Tibial nerve (tissue), 4 donors: ENCODE results near the gene RBMY1D. TPM values are rescaled to one million over a fixed set of nuclear protein-coding genes. Genes with fewer than 3 reads are reported as not detected.

ENCODE experiments used
- DNase-seq, 2 donors: peaks; one replicate each; pipeline ENCODE4 v3.0.0-alpha.2; 2019; ENCODE audit warnings: low spot score in 2 of 2
- H3K27ac ChIP-seq, 4 donors: fragments of 200-600 bp; sonication (generic) in 3 of 4; one replicate each; pipeline ENCODE4 v1.5.1; 2017 to 2019; ENCODE audit warnings: mild to moderate bottlenecking in 1 of 4
- H3K27me3 ChIP-seq, 2 donors: fragments of 200-600 bp; sonication (generic) in 1 of 2; one replicate each; pipeline versions ENCODE4 v1.5.1 to v1.6.0; 2017 to 2019
- H3K36me3 ChIP-seq, 3 donors: fragments of 200-600 bp; sonication (generic); one replicate each; pipeline ENCODE4 v1.5.1; 2018 to 2019
- H3K4me1 ChIP-seq, 4 donors: fragments of 200-600 bp; sonication (generic) in 3 of 4; one replicate each; pipeline ENCODE4 v1.5.1; 2017 to 2019
- H3K4me3 ChIP-seq, 4 donors: fragments of 200-600 bp; sonication (generic) in 3 of 4; one replicate each; pipeline ENCODE4 v1.5.1; 2017 to 2019; ENCODE audit warnings: mild to moderate bottlenecking in 1 of 4, moderate library complexity in 1 of 4
- H3K9me3 ChIP-seq, 4 donors: fragments of 200-600 bp; sonication (generic) in 3 of 4; one replicate each; pipeline ENCODE4 v1.5.1; 2017 to 2019
- EP300 ChIP-seq, 2 donors: sonication (generic); formaldehyde crosslinking; IDR thresholded peaks; one replicate each; pipeline ENCODE4 v1.6.1; 2017; ENCODE audit warnings: antibody characterized with exemption in 2 of 2, mild to moderate bottlenecking in 1 of 2
- POLR2A ChIP-seq, 2 donors: fragments of 450-650 bp; IDR thresholded peaks; one replicate each; pipeline ENCODE4 v1.6.1; 2017; ENCODE audit warnings: antibody characterized with exemption in 2 of 2, mild to moderate bottlenecking in 2 of 2, moderate library complexity in 2 of 2
- WGBS, 2 donors: methylation state at CpG; one replicate each; pipeline ENCODE4 v1.1.5; 2018; 5-methylcytosine and 5-hydroxymethylcytosine counted together
- total RNA-seq, 4 donors: library from RNA; depleted of rRNA; stranded (reverse); fragments of >200 nt; gene quantifications; one replicate each; pipeline ENCODE4 v1.1.0, GENCODE V29; 2016
- TF ChIP-seq, protein P1 (sequence below), 5 experiments: fragments of 200-600 bp in 3 of 5; fragments of 450-650 bp in 2 of 5; sonication (generic) in 3 of 5; IDR thresholded peaks; one replicate each; pipeline ENCODE4 v1.5.1; 2016 to 2019; ENCODE audit warnings: antibody characterized with exemption in 5 of 5, mild to moderate bottlenecking in 3 of 5, moderate library complexity in 2 of 5

RBMY1D gene
- total RNA-seq, 4 donors from 2014 or later: not detected

DNA sequence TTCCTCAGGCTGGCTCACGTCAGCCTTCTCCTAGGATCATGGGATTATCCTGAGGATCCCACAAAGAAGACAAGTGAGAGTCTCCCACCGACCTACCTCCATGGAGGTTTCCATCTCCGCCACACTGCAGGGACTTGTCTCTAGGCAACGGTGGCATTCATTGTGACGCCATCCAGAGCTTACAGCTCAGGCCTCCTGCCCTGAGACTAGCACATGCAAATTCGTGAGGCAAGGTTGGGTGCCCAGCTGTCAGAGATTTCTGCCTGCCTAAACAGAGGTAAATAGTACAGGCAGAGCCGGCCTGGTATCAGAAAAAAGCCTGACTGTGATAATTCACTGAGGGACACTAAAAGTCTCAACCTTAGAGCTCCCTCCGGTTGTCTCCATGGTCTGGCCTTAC is 58.0 kb downstream of the RBMY1D start:
- H3K27ac ChIP-seq: no peak overlapping the region
- H3K36me3 ChIP-seq: no peaks in the 10 kb centered on the region
- WGBS, 2 donors: 77% methylated on average over 7 of the region's 8 CpGs; no CpG with 5 or more reads in 1 of the 2 donors
- no peak overlapping the region for H3K4me3 ChIP-seq
- no peaks in the 10 kb centered on the region for H3K27me3 ChIP-seq
- TF ChIP-seq POLR2A (IDR thresholded peaks at IDR 0.05) (no peak), EP300 (IDR thresholded peaks at IDR 0.05) (no peak)
- TF ChIP-seq, protein P1, sequence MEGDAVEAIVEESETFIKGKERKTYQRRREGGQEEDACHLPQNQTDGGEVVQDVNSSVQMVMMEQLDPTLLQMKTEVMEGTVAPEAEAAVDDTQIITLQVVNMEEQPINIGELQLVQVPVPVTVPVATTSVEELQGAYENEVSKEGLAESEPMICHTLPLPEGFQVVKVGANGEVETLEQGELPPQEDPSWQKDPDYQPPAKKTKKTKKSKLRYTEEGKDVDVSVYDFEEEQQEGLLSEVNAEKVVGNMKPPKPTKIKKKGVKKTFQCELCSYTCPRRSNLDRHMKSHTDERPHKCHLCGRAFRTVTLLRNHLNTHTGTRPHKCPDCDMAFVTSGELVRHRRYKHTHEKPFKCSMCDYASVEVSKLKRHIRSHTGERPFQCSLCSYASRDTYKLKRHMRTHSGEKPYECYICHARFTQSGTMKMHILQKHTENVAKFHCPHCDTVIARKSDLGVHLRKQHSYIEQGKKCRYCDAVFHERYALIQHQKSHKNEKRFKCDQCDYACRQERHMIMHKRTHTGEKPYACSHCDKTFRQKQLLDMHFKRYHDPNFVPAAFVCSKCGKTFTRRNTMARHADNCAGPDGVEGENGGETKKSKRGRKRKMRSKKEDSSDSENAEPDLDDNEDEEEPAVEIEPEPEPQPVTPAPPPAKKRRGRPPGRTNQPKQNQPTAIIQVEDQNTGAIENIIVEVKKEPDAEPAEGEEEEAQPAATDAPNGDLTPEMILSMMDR (IDR thresholded peaks at IDR 0.05): no peak
- no peak for DNase-seq
- H3K9me3 ChIP-seq: no peaks in the 10 kb centered on the region
- H3K4me1 ChIP-seq: no peaks in the 10 kb centered on the region

DNA sequence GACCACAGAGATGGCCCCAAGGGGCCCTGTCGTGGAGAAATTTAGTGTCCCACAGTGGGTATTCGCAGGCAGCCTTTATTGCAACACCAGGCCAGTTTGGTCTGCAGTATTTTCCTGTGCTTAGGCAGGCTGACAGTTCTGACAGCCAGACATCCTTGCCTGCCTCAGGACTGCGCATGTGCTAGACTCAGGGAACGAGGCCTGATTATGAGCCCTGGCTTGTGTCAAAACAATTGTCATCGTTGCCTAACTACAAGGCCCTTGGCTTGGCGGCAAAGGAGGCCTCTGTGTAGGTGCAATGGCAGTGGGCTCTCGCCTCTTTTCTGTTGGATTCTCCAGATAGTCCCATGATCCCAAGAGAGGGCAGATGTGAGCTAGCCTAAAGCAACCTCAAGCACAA is 59.3 kb downstream of the RBMY1D start:
- H3K27me3 ChIP-seq: no peaks in the 10 kb centered on the region
- no peaks in the 10 kb centered on the region for H3K36me3 ChIP-seq
- H3K4me1 ChIP-seq: no peaks in the 10 kb centered on the region
- no peak overlapping the region for H3K27ac ChIP-seq
- H3K9me3 ChIP-seq: no peaks in the 10 kb centered on the region
- TF ChIP-seq, protein P1 (IDR thresholded peaks at IDR 0.05): no peak
- TF ChIP-seq EP300 (IDR thresholded peaks at IDR 0.05): no peak
- TF ChIP-seq POLR2A (IDR thresholded peaks at IDR 0.05): no peak
- H3K4me3 ChIP-seq: no peak overlapping the region
- no peak for DNase-seq
- WGBS, 2 donors: 71% methylated on average over 1 of the region's 7 CpGs; no CpG with 5 or more reads in 1 of the 2 donors

Other genes with a start within 250 kb of the RBMY1D start
- not detected for gene RBMY1E, start 23.5 kb upstream of the RBMY1D start, total RNA-seq